CMK (cell line): ENCODE data around the gene MCHR2.
"Not testable (repeated sequence)": the region's sequence is repeated elsewhere in the genome, so short reads cannot be mapped to it uniquely, and the experiment has no call there.

Experiments used
- DNase-seq: peaks from one replicate; pipeline ENCODE4 v3.0.0-alpha.2; 2010; ENCODE audit warnings: low read depth

MCHR2 gene, protein sequence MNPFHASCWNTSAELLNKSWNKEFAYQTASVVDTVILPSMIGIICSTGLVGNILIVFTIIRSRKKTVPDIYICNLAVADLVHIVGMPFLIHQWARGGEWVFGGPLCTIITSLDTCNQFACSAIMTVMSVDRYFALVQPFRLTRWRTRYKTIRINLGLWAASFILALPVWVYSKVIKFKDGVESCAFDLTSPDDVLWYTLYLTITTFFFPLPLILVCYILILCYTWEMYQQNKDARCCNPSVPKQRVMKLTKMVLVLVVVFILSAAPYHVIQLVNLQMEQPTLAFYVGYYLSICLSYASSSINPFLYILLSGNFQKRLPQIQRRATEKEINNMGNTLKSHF

DNA sequence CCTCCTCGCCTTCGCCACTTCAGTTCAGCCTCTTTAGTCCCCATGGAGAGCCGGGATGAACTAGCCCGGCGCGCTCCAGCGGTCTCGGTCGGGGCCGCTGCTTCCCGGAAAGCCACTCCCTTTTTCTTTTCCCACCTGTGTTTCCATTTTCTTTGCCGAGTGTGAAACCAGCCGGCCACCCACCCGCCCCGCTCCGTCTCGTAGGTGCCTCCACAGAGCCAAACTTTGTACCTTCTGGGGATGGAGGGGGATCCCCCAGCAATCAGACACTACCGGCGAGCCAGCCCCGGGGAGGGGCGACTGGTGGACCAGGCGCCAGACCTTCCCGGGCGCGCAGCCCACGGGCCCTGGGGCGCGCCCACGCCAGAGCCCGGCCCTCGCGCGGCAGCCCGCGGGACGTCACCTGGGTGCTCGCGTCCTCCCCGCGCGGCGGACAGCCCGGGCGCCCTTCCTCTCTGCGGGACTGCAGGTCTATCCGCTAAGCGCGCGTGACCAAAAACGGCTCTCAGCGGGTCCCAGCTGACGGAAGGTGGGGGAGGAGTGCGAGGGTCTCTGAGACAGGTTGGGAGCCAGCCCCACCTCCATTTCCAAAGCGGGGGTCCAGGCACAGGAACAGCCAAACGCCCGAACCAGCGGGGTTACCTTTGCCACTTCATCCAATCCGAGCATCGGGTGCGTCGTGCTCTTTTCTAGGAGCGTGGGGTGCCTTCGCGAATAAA, at the start of gene MCHR2:
MCHR2 (minus strand) TSS at position 691 of the 719 bp plus-strand sequence. CDS start 38,076 bp downstream, outside the sequence.
- no peak for DNase-seq

DNA sequence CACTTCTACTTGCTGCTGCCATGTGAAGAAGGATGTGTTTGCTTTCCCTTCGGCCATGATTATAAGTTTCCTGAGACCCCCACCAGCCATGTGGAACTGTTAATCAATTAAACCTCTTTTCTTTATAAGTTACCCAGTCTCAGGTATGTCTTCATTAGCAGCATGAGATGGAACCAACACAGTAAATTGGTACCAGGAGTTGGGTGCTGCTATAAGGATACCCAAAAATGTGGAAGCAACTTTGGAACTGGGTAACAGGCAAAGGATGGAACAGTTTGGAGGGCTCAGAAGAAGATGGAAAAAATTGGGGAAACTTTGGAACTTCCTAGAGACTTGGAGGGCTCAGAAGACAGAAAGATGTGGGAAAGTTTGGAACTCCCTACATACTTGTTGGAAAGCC, 44.5 kb upstream of the MCHR2 start:
- DNase-seq = not testable (repeated sequence)

DNA sequence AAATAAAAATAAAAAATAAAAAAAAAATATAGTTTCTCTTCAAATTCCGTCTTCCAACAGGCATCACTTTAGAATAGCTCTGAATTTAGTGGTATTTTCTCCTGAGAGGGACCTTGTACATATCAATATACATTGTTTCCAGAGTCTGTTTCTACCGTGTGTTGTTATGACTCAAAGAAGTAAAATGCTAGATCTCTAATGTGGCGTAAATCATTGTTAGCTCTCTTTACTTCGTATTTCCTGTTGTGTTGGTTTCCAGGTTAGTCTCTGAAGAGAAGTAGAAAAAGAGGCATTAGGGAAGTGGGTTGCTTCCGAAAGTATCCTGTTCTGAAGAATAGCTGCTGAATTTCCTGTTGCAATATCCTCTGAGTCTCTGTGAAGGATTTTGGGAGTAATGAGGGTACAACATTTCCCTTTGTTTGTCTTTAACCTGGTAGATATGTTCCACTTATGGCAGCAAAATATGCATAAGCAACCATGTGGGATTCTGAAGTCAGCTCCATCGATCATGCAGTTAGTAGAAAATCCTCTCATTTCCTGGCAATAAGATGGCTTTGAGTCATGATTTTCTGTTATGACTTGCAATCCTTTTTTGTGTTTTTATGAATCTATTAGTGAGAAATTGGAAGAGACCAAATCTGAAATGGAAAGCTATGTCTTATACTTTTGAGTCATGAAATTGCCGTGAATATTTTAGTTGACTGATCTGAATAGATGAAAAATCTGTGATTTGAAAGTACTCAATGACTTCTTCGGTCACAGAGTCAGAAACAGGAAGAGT, 42.0 kb upstream of the MCHR2 start:
- no peak for DNase-seq

DNA sequence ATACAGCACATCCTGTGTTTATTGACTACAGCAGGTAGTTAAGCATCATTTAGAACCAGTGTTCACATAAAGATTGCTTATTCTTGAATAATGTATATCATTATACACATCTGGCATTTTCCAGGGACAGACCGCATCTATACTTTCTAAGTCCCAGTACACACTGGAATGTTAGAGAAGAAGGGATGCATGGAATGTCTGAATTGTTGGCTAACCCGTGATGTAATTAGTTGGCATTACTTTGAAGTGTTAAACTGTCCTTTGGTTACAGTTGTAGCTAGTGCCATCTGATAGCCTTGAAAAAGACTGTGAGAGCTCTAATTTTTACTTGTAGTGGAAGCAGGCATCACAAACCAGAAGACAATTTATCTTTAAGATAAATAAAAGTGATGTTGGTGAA, 29.8 kb upstream of the MCHR2 start:
- DNase-seq = no peak

DNA sequence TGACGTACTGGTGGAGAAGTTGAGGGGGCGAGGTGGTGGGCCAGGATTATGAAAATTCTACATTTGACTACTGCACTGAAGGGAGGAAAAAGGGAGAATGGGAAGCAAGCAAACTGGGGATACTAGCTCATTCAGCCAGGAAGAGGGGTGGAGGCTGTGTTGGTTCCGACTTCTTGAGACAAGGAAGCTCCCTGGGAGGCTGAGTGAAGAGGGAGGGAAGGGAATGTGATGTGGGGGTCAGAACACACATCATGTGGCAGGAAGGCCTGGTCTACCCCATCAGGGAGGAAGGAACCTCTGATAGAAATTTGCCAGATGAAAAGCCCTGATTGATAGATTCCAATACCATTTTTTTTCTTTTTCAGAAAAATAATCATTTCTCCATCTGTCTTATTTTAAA, 28.8 kb upstream of the MCHR2 start:
- DNase-seq = no peak

DNA sequence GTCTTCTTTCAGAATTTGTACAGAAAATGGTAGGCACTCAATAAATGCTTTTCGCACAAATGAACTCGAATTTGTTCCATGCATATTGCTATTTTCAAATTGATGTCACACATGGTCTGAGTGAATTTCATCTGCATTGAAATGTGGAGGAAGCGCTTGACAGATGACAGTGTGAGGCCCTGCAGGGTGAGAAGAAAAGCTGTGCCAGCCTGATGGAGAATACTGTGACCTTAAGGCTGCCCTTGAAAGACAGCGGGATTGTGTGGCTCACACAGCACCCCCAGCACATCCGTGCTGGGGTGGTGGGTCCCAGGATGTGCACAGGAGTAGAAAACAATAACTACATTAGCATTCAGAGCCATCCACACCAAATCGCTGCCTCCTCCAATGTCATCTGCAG, 14.8 kb upstream of the MCHR2 start:
- no peak for DNase-seq

DNA sequence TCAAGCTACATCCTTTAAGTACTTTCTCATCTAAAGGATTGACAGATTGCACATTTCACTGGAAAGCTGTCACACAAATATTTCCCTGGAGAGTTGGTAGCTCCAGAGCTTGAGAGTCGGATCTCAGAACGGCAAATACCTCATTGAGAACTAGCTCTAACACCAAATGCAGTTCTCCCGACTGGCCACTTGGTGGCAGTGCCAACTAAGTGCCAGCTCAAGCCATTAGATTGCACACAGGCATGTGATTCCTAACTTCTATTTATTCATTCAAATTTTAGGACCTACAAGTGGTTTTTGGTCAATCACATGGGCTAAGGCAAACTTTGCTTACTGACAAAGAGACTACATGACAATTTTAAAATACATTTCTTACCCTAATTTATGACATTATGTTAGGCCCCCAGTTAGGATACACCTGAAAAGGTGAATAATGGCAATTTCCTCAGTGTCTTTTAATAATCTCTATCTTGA, 7.9 kb upstream of the MCHR2 start:
- DNase-seq = peak; percentile 20

DNA sequence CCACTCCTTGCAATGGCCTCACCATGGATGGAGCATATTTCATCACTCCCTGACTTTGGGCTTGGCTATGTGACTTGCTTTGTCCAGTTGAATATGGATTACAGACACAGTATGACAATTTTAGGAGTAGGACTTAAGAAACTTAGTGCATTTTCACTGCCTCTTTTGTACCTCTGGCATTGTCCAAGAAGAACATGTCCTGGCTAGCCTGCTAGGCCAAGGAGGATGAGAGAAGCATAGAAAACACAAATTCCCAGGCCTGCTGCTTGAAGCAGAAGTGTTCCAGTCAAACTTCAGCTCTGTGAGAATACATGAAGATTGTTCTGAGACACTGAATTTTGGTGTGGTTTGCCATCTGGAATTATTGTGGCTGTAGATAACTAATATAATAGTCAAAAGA, 3.1 kb upstream of the MCHR2 start:
- no peak for DNase-seq

DNA sequence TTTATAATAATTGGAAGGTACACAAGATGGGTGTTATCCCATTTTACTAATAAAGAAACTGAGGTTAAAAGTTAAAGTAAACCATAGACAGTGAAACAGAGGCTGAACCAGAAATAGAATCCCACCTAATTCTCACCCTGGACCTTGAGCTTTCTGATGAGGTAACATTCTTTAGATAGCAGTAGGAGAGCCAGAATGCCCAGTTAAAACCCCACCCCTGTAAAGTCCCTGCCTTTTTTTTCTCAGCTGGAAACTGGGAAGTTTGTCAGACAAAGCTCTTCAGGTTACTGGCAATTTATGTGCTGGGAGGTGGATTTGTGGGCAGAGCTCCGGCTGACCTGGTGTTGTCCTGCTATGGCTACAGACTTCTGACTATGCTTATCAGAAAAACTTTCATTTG, 1.9 kb upstream of the MCHR2 start:
- DNase-seq = no peak

DNA sequence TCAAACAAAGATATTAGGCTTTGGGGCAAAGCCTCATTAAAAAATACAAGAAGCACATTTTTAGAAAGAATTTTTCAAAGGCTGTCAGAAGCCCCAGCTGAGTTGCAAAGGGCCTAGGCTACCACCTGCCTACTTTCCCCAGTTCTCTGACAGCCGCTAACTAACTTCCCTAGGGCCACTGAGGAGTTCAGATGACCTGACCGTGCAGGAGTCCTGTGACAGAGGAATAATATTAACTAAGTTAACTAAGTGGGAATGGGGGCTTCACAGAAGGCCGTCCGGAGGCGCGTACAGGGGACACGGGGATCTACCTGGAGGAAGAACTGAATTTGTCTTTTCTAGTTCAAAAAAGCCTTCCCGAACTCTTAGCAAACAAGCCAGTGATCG, 884 bp downstream of the MCHR2 start:
- no peak for DNase-seq

DNA sequence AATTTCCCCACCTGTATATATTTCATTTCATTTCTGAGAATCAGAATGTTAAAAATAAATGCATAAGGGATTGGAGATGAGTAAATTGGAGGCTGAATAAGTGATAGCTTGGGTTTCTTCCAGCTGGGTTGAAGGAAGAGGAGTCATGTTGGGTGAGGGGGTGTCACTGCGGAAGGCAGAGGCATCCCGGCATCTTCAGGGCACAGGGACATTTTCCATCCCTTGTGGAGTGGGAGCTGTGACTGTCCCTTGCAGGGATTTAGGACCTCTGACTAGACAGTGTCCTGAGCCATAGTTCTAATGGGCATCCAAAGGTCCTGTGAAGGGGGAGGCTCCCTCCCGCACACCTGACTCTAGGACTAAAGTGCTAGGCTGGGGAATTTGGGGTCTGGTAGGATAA, 2.1 kb downstream of the MCHR2 start:
- DNase-seq = no peak

DNA sequence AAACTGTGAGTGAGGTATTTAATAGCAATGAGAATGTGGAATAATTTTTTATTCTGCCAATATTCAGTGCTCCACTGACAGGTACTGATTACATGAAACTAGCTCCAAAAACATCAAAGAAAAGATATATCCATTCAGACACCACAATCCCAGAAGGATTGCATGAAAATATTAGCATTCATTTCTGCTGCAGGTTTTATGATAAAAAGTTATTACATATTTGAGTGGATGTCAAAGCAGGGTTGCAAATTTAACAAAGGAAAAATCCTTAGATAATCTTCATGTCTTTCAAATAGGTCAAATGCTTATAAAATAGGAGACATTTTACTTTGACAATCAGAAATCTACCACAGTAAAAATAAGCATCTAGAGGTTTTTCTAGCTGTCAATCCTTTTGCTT, 13.3 kb downstream of the MCHR2 start:
- no peak for DNase-seq

DNA sequence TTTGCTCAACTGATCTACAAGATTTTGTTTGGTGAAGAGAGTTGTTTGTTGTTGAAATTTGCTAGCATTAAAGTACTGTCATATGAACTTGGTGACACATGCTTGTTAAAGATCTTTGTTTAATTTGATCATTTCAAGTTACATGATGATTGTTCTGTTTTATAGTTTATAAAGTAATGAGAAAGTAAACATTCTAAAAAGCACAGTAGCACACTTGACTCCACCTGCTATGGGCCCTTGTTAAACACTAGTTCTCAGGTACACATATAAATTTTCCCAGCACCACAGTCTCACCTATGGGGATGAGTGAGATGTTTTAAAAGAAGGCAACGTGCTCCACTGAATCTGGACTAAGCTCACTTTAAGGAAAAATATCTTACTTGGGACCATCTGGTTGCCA, 14.1 kb downstream of the MCHR2 start:
- DNase-seq = no peak

DNA sequence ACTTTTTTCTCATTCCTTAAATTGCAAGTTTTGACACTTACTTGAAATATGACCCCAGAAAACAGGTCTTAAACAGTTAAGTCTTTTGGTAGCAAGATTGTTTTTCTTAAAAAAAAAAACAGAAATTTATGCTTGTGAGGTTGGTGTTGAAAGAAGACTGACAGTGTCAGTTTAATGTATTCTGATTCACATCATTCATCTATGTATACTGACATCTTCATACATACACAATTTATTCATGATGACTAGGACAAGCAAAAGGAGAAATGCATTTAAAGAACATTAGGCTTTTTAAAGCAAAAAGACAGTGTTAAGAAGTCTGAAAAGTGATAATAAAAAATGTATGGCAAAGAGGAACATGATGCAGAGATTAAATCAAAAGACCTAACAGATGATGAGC, 27.0 kb downstream of the MCHR2 start:
- DNase-seq = no peak

DNA sequence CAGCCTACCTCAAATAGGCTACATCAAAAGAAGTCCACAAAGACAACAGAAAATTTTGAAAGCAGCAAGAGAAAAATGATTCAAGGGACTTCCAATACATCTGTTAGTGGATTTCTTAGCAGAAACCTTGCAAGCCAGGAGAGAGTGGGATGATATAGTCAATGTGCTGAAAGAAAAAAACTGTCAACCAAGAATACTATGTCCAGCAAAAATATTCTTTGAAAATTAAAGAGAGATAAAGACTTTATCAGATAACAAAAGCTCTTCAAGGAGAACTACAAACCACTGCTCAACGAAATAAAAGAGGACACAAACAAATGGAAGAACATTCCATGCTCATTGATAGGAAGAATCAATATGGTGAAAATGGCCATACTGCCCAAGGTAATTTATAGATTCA, 34.0 kb downstream of the MCHR2 start:
- no peak for DNase-seq

DNA sequence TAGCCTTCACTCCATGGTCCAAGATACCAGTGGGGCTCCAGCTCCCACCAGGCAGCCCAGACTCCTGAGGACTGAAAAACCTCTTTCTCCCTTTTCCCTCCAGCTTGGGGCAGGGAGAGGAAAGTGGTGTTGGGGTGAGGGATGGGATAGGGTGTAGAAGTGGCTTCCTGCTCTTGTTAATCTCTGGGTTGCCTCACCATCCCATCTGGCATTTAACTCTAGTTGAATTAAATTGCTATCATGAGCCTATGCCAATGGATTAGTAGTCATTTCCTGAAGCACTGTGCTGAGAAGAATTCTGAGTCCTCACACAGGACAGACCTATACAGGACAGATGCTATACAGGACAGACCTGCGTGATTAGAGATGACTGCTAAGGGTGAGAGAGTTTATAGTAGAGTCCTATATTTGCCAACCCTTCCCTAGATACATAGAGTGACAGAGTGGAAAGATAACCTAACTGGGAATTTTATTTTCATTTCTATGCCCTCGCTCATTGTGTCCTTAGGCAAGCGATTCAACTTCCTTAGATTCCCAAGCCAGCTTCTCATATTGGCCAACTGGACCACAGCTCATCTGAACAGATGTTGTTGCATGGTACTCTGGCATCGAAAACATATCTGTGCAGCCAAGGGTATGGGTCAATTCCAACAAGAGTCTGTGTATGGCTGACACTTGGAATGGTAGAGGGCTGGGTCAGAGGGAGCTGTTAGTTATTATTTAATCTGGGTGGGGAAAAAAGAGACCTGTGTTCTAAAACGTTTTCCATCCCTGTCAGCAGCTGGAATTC, 42.8 kb downstream of the MCHR2 start:
- DNase-seq = no peak

DNA sequence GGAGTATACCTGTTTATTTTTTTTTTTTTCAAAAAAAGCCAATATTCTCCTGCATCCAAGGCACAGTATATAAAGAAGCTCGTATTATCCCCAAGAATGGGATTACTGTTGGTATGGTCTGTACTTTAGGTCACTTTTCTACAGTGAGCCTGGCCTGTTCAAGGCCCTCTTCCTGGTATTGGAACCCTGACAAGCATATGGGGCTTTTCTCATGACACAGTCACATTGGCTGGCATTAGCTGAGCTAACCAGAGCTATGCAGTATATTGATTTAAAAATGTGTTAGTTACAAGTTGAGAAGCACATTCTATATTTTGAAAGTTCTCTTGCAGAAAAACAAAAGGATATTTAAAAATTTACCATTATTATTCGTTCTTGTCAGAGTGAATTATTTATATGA, 48.0 kb downstream of the MCHR2 start:
- no peak for DNase-seq

DNA sequence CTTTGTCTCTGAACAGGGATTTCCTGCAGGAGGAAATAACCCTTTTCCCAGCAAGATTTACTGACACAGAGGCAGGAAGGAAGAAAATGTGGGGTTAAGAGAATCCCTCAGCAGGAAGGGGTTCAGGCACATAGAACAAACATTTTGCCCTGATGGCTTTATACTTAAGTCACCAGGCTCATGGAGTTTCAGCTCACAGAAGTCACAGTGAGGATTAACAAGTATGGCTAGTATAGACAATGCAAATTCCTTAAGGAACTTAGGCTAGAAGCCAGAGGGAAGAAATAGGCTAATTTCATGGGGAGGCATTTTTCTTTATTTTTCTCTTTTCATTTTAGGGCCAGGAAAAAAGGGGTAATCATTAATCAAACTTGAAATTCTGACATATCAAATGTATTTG, 50.2 kb downstream of the MCHR2 start:
- no peak for DNase-seq

DNA sequence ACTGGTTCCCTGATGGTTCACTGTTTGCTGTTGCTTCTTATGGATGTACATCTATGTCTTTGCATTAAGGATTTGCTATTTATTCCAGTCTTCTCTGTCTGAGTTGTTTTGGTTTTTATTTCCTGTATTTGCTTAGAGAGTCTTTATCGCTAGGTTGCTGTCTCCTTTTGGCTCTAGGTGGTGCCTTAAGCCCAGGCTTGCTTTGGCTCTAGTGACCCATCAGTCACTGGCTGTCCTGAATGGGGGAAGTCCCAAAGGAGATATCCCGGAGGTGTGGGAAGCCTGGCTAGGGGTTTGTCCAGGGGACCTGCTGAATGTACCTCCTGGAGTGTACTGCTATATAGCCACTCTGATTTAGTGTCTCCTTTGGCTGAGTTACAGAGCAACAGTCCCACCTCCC, 53.4 kb downstream of the MCHR2 start:
- no peak for DNase-seq

DNA sequence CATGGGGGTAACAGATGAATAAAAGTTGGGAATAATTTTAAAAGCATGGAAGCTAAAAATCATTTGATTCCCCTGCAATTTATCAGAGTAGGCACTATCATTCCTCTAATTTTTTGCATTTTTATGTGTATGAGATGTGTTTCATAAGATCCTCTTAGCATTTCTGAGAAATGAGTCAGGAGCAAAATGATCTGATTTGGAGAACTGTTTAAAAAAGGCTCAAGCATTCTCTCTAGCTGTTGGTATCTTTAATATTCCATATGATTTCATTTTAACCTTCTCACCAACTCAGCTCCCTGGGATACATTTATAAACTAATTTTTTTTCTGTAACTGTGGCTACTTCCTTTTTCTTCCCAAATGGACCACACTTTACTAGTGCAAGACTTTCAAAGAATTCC, 60.9 kb downstream of the MCHR2 start:
- no peak for DNase-seq

DNA sequence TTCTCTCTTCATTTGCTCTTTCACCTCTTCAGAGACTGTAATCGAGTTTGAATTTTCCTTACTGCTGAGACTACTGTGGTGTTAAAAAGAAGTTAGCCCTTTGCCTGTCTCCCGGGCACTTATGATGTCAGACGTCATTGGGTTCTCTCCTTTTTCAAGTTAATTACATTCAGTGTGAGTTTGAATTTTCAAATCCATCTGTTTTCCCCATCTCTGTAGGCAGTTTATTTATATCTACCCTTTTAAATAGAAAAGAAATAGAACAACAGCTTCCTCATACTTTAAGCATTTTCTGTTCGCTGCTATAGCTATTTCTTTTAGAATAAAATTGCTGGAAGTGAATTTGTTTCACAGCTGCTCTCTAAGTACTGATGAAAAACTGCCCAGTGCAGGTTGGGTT, 81.4 kb downstream of the MCHR2 start:
- no peak for DNase-seq
